ENCODE measurements around the gene SERPINA1. TPM values are rescaled to one million over a fixed set of nuclear protein-coding genes. Genes with fewer than 3 reads are reported as not detected.

Gene SERPINA1
- total RNA-seq, 1 experiment from 2014 or later = 150 TPM

DNA sequence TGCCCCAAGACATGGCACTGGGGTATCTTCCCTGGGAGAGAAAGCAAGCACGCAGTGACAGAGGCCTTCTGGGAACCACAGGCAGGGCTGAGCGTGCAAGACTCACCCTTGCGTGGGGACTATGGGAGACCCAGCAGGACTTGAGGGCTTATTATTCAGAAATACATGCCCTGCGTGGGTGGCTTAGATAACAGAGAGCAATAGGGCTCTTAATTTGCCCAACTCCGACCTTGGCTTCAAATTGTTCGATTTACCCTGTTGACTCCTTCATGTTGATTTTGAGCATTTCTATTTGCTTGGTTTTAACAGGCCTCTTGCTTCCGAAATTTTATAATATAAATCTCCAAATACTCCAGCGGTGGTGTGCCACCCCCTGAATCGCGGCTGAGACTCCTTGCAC is 5.1 kb upstream of the SERPINA1 start:
- no peak for DNase-seq
- Mint-ChIP-seq H3K36me3 (ENCODE audit: insufficient read depth, unreplicated experiment) (no peaks in the 10 kb centered on the region), H3K9me3 (ENCODE audit: unreplicated experiment) (no peaks in the 10 kb centered on the region), H3K27ac (ENCODE audit: unreplicated experiment) (no peak overlapping the region), H3K4me1 (ENCODE audit: low read depth, unreplicated experiment) (peaks cover 29% of the 10 kb centered on the region), H3K4me3 (ENCODE audit: unreplicated experiment) (no peak overlapping the region), H3K27me3 (ENCODE audit: insufficient read depth, unreplicated experiment) (no peaks in the 10 kb centered on the region)
- no TSS peak for BruUV-seq (replicated peaks)
- TF ChIP-seq, protein P1, sequence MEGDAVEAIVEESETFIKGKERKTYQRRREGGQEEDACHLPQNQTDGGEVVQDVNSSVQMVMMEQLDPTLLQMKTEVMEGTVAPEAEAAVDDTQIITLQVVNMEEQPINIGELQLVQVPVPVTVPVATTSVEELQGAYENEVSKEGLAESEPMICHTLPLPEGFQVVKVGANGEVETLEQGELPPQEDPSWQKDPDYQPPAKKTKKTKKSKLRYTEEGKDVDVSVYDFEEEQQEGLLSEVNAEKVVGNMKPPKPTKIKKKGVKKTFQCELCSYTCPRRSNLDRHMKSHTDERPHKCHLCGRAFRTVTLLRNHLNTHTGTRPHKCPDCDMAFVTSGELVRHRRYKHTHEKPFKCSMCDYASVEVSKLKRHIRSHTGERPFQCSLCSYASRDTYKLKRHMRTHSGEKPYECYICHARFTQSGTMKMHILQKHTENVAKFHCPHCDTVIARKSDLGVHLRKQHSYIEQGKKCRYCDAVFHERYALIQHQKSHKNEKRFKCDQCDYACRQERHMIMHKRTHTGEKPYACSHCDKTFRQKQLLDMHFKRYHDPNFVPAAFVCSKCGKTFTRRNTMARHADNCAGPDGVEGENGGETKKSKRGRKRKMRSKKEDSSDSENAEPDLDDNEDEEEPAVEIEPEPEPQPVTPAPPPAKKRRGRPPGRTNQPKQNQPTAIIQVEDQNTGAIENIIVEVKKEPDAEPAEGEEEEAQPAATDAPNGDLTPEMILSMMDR (IDR thresholded peaks at IDR 0.05; ENCODE audit: insufficient read depth in 1 of 2, low read depth in 1 of 2, low read length in 1 of 2, severe bottlenecking in 1 of 2, unreplicated experiment in 1 of 2) = no peak
- H3K4me1 ChIP-seq = peaks cover 43% of the 10 kb centered on the region
- CTCF ChIA-PET = no interaction called here
- no peak overlapping the region for H3K4me3 ChIP-seq (ENCODE audit: low read depth, low read length)
- intact Hi-C loops (cut with micrococcal nuclease; ENCODE audit: unreplicated experiment) = no loop called here
- no peaks in the 10 kb centered on the region for H3K27me3 ChIP-seq (replicated peaks; ENCODE audit: control insufficient read depth, insufficient read depth, low read length)
- no peaks in the 10 kb centered on the region for H3K9me3 ChIP-seq
- POLR2A ChIA-PET = no interaction called here
- no peaks in the 10 kb centered on the region for H3K36me3 ChIP-seq (ENCODE audit: control insufficient read depth, insufficient read depth, low read length)

DNA sequence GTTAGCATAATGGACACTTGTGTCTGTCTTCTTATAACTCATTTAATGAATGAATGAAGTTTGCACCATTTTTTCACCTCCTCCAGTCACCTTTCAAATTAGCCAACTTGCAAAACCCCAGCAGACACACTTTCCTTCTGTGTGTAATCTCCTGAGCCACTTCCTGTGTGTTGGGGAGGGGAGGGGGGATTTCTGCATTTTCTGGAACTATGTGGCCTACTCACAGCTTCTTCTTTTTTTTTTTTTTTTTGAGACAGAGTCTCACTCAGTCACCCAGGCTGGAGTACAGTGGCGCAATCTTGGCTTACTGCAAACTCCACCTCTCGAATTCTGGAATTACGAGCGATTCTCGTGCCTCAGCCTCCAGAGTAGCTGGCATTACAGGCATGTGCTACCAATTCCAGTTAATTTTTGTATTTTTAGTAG is 4.1 kb upstream of the SERPINA1 start:
- TF ChIP-seq, protein P1 (IDR thresholded peaks at IDR 0.05; ENCODE audit: insufficient read depth in 1 of 2, low read depth in 1 of 2, low read length in 1 of 2, severe bottlenecking in 1 of 2, unreplicated experiment in 1 of 2) = no peak
- no peaks in the 10 kb centered on the region for H3K27me3 ChIP-seq (replicated peaks; ENCODE audit: control insufficient read depth, insufficient read depth, low read length)
- Mint-ChIP-seq H3K9me3 (ENCODE audit: unreplicated experiment) (no peaks in the 10 kb centered on the region), H3K27ac (ENCODE audit: unreplicated experiment) (no peak overlapping the region), H3K36me3 (ENCODE audit: insufficient read depth, unreplicated experiment) (no peaks in the 10 kb centered on the region), H3K4me3 (ENCODE audit: unreplicated experiment) (no peak overlapping the region), H3K27me3 (ENCODE audit: insufficient read depth, unreplicated experiment) (no peaks in the 10 kb centered on the region), H3K4me1 (ENCODE audit: low read depth, unreplicated experiment) (peaks cover 20% of the 10 kb centered on the region)
- H3K36me3 ChIP-seq (ENCODE audit: control insufficient read depth, insufficient read depth, low read length) = no peaks in the 10 kb centered on the region
- POLR2A ChIA-PET = no interaction called here
- no peaks in the 10 kb centered on the region for H3K9me3 ChIP-seq
- H3K4me3 ChIP-seq (ENCODE audit: low read depth, low read length) = no peak overlapping the region
- H3K4me1 ChIP-seq = peaks cover 43% of the 10 kb centered on the region
- intact Hi-C loops (cut with micrococcal nuclease; ENCODE audit: unreplicated experiment) = no loop called here
- no peak for DNase-seq
- no TSS peak for BruUV-seq (replicated peaks)
- CTCF ChIA-PET = interaction anchor here (0.7 kb wide), 1 partner anchor 11 kb away, joined by 9 read pairs; no protein-coding TSS in a partner anchor

DNA sequence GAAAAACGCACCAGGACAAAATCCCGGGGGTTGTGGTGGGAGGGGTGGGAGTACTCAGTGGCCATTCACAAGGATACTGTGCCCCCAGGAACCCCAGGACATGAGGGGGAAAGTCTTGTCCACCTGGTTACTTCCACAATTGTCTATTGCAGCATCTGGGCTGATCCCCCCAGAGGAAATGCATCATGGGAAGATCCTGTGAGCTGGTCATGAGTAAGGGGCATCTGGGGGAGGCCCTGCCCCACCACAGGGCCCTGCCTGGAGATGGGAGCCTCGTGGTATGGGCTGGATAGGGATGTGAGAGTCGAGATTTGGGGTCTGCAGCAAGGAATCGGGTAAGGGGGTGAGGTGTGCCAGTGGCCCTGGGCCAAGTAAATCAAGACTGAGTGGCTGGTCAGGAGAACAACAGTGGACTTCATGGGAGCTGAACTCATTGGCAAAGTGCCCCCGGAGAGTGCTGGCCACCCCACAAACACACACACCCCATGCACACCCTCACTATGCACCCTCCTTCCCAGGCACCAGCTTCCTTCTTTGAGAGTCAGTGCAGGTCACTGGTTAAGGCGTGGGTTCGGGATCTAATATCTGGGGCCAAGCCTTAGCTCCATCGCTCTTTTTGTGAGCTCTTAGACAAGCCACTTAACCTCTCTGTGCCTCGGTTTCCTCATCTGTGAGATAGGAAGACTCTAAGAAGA is 3.0 kb upstream of the SERPINA1 start:
- intact Hi-C loops (cut with micrococcal nuclease; ENCODE audit: unreplicated experiment) = no loop called here
- Histone ChIP-seq H3K27me3 (replicated peaks; ENCODE audit: control insufficient read depth, insufficient read depth, low read length) (no peaks in the 10 kb centered on the region), H3K9me3 (no peaks in the 10 kb centered on the region), H3K4me1 (peaks cover 41% of the 10 kb centered on the region), H3K4me3 (ENCODE audit: low read depth, low read length) (no peak overlapping the region), H3K36me3 (ENCODE audit: control insufficient read depth, insufficient read depth, low read length) (no peaks in the 10 kb centered on the region)
- BruUV-seq (replicated peaks) = no TSS peak
- H3K36me3 Mint-ChIP-seq (ENCODE audit: insufficient read depth, unreplicated experiment) = no peaks in the 10 kb centered on the region
- no peaks in the 10 kb centered on the region for H3K27me3 Mint-ChIP-seq (ENCODE audit: insufficient read depth, unreplicated experiment)
- CTCF ChIA-PET = interaction anchor here (0.9 kb wide), 1 partner anchor 95 kb away, joined by 3 read pairs; no protein-coding TSS in a partner anchor
- H3K4me1 Mint-ChIP-seq (ENCODE audit: low read depth, unreplicated experiment) = peaks cover 17% of the 10 kb centered on the region
- H3K9me3 Mint-ChIP-seq (ENCODE audit: unreplicated experiment) = no peaks in the 10 kb centered on the region
- DNase-seq = no peak
- TF ChIP-seq, protein P1 (IDR thresholded peaks at IDR 0.05; ENCODE audit: insufficient read depth in 1 of 2, low read depth in 1 of 2, low read length in 1 of 2, severe bottlenecking in 1 of 2, unreplicated experiment in 1 of 2) = no peak
- POLR2A ChIA-PET = no interaction called here
- H3K27ac Mint-ChIP-seq (ENCODE audit: unreplicated experiment) = no peak overlapping the region
- H3K4me3 Mint-ChIP-seq (ENCODE audit: unreplicated experiment) = no peak overlapping the region

All from Caco-2 (cell line).